ENCODE data around the gene PIP5K1C.
"Not testable (repeated sequence)": the region's sequence is repeated elsewhere in the genome, so short reads cannot be mapped to it uniquely, and the experiment has no call there.

The PIP5K1C gene

GRCh38 chr19:3645726-3646125, 54.5 kb downstream of the PIP5K1C start:
- no peak for DNase-seq (ENCODE audit: low read depth)

GRCh38 chr19:3645067-3645396, 55.2 kb downstream of the PIP5K1C start:
- DNase-seq (ENCODE audit: low read depth) = no peak

GRCh38 chr19:3644351-3645066, 55.8 kb downstream of the PIP5K1C start:
- DNase-seq (ENCODE audit: low read depth) = no peak

GRCh38 chr19:3643674-3644313, 56.5 kb downstream of the PIP5K1C start:
- DNase-seq (ENCODE audit: low read depth) = no peak

- DNase-seq (ENCODE audit: low read depth) = no peak
These were observed 57.1 kb downstream of the PIP5K1C start for GRCh38 chr19:3642987-3643673.

- DNase-seq (ENCODE audit: low read depth) = no peak
These were observed 58.0 kb downstream of the PIP5K1C start for GRCh38 chr19:3642296-3642695.

GRCh38 chr19:3641515-3642269, 58.6 kb downstream of the PIP5K1C start:
- DNase-seq (ENCODE audit: low read depth) = no peak

- DNase-seq (ENCODE audit: low read depth) = no peak
These were observed 60.8 kb downstream of the PIP5K1C start for GRCh38 chr19:3639479-3639878.

GRCh38 chr19:3638208-3639193, 61.8 kb downstream of the PIP5K1C start:
- DNase-seq (ENCODE audit: low read depth) = no peak

- no peak for DNase-seq (ENCODE audit: low read depth)
These were observed 62.6 kb downstream of the PIP5K1C start for GRCh38 chr19:3637621-3638020.

- no peak for DNase-seq (ENCODE audit: low read depth)
These were observed 63.3 kb downstream of the PIP5K1C start for GRCh38 chr19:3636962-3637361.

- no peak for DNase-seq (ENCODE audit: low read depth)
These were observed 63.8 kb downstream of the PIP5K1C start for GRCh38 chr19:3636506-3636905.

GRCh38 chr19:3634496-3635045, 65.7 kb downstream of the PIP5K1C start:
- DNase-seq (ENCODE audit: low read depth) = no peak

- no peak for DNase-seq (ENCODE audit: low read depth)
These were observed 66.7 kb downstream of the PIP5K1C start for GRCh38 chr19:3633559-3633988.

- no peak for DNase-seq (ENCODE audit: low read depth)
These were observed 67.3 kb downstream of the PIP5K1C start for GRCh38 chr19:3632739-3633558.

GRCh38 chr19:3632098-3632497, 68.2 kb downstream of the PIP5K1C start:
- no peak for DNase-seq (ENCODE audit: low read depth)

- no peak for DNase-seq (ENCODE audit: low read depth)
These were observed 69.0 kb downstream of the PIP5K1C start for GRCh38 chr19:3631053-3631861.

GRCh38 chr19:3628766-3629165, 71.5 kb downstream of the PIP5K1C start:
- DNase-seq (ENCODE audit: low read depth) = not testable (repeated sequence)

- DNase-seq (ENCODE audit: low read depth) = no peak
These were observed 72.9 kb downstream of the PIP5K1C start for GRCh38 chr19:3627351-3627723.

Data from activated T-cell treated with anti-CD3 and anti-CD28 coated beads for 24 hours (primary cell).